ENCODE data around the gene NECAB2. TPM values are rescaled to one million over a fixed set of nuclear protein-coding genes. Genes with fewer than 3 reads are reported as not detected.

Gene NECAB2
- polyA plus RNA-seq, 1 donor from 2014 or later: 12.5 TPM

GRCh38 chr16:84000989-84001642, 33.1 kb downstream of the NECAB2 start:
- TF ChIP-seq SMC3 (conservative IDR thresholded peaks at IDR 0.05; ENCODE audit: poor library complexity): no peak
- TF ChIP-seq EP300 (conservative IDR thresholded peaks at IDR 0.05; ENCODE audit: poor library complexity, severe bottlenecking): no peak
- TF ChIP-seq RAD21 (conservative IDR thresholded peaks at IDR 0.05): no peak
- no peak for TF ChIP-seq MXI1 (conservative IDR thresholded peaks at IDR 0.05; ENCODE audit: poor library complexity, severe bottlenecking)
- TF ChIP-seq, protein P1, sequence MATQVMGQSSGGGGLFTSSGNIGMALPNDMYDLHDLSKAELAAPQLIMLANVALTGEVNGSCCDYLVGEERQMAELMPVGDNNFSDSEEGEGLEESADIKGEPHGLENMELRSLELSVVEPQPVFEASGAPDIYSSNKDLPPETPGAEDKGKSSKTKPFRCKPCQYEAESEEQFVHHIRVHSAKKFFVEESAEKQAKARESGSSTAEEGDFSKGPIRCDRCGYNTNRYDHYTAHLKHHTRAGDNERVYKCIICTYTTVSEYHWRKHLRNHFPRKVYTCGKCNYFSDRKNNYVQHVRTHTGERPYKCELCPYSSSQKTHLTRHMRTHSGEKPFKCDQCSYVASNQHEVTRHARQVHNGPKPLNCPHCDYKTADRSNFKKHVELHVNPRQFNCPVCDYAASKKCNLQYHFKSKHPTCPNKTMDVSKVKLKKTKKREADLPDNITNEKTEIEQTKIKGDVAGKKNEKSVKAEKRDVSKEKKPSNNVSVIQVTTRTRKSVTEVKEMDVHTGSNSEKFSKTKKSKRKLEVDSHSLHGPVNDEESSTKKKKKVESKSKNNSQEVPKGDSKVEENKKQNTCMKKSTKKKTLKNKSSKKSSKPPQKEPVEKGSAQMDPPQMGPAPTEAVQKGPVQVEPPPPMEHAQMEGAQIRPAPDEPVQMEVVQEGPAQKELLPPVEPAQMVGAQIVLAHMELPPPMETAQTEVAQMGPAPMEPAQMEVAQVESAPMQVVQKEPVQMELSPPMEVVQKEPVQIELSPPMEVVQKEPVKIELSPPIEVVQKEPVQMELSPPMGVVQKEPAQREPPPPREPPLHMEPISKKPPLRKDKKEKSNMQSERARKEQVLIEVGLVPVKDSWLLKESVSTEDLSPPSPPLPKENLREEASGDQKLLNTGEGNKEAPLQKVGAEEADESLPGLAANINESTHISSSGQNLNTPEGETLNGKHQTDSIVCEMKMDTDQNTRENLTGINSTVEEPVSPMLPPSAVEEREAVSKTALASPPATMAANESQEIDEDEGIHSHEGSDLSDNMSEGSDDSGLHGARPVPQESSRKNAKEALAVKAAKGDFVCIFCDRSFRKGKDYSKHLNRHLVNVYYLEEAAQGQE (IDR thresholded peaks at IDR 0.05; ENCODE audit: borderline replicate concordance): no peak
- TF ChIP-seq TAF1 (IDR thresholded peaks at IDR 0.05; ENCODE audit: low read depth): no peak
- TF ChIP-seq, protein P2, sequence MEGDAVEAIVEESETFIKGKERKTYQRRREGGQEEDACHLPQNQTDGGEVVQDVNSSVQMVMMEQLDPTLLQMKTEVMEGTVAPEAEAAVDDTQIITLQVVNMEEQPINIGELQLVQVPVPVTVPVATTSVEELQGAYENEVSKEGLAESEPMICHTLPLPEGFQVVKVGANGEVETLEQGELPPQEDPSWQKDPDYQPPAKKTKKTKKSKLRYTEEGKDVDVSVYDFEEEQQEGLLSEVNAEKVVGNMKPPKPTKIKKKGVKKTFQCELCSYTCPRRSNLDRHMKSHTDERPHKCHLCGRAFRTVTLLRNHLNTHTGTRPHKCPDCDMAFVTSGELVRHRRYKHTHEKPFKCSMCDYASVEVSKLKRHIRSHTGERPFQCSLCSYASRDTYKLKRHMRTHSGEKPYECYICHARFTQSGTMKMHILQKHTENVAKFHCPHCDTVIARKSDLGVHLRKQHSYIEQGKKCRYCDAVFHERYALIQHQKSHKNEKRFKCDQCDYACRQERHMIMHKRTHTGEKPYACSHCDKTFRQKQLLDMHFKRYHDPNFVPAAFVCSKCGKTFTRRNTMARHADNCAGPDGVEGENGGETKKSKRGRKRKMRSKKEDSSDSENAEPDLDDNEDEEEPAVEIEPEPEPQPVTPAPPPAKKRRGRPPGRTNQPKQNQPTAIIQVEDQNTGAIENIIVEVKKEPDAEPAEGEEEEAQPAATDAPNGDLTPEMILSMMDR (IDR thresholded peaks at IDR 0.05; ENCODE audit: poor library complexity, severe bottlenecking): no peak
- TF ChIP-seq POLR2AphosphoS5 (IDR thresholded peaks at IDR 0.05): no peak
- no peak for TF ChIP-seq EZH2 (IDR thresholded peaks at IDR 0.05; ENCODE audit: borderline replicate concordance, insufficient read depth, low read length, poor library complexity, severe bottlenecking)
- no peaks in the 10 kb centered on the region for H3K9me3 ChIP-seq (ENCODE audit: low read length)
- H3K79me2 ChIP-seq (replicated peaks; ENCODE audit: insufficient read depth, low read length): no peaks in the 10 kb centered on the region
- no peaks in the 10 kb centered on the region for H3F3A ChIP-seq (ENCODE audit: insufficient read depth, low read length, poor library complexity, severe bottlenecking)
- no peaks in the 10 kb centered on the region for H4K20me1 ChIP-seq (ENCODE audit: insufficient read depth)
- no peaks in the 10 kb centered on the region for H3K27me3 ChIP-seq (ENCODE audit: insufficient read depth, low read depth, low read length)
- no peak overlapping the region for H3K27ac ChIP-seq (ENCODE audit: low read length)
- no peak overlapping the region for H2AFZ ChIP-seq (ENCODE audit: low read depth, low read length)
- H3K9me2 ChIP-seq (ENCODE audit: insufficient read depth, low read length): no peaks in the 10 kb centered on the region
- no peak overlapping the region for H3K4me2 ChIP-seq (ENCODE audit: low read length)
- H3K9ac ChIP-seq (ENCODE audit: low read length): no peak overlapping the region
- H3K36me3 ChIP-seq (ENCODE audit: insufficient read depth, low read length): no peaks in the 10 kb centered on the region
- H3K4me3 ChIP-seq (ENCODE audit: low read length): no peak overlapping the region

DNA sequence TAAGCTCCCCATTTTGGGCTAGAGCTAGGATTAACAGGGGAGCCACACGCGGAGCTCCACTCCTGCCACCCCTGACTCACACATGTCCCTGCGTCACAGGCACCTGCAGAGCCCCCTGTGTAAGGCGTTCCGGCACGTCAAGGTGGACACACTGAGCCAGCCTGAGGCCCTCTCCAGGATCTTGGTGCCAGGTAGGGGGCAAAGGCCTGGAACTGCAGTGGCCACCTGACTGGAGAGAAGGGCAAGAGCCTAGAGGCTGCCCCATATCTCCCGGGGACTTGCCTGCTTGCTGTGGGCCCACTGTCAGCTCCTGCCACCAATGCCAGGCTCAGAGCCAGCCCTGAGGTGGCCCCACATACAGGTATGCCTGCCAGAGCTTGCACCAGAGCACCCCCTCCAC, 33.7 kb downstream of the NECAB2 start:
- no peaks in the 10 kb centered on the region for H3K79me2 ChIP-seq (replicated peaks; ENCODE audit: insufficient read depth, low read length)
- H3K9me3 ChIP-seq (ENCODE audit: low read length): no peaks in the 10 kb centered on the region
- no peaks in the 10 kb centered on the region for H4K20me1 ChIP-seq (ENCODE audit: insufficient read depth)
- TF ChIP-seq RAD21 (conservative IDR thresholded peaks at IDR 0.05) (no peak), POLR2AphosphoS5 (IDR thresholded peaks at IDR 0.05) (no peak), EP300 (conservative IDR thresholded peaks at IDR 0.05; ENCODE audit: poor library complexity, severe bottlenecking) (no peak), EZH2 (IDR thresholded peaks at IDR 0.05; ENCODE audit: borderline replicate concordance, insufficient read depth, low read length, poor library complexity, severe bottlenecking) (no peak), SMC3 (conservative IDR thresholded peaks at IDR 0.05; ENCODE audit: poor library complexity) (no peak), MXI1 (conservative IDR thresholded peaks at IDR 0.05; ENCODE audit: poor library complexity, severe bottlenecking) (no peak), TAF1 (IDR thresholded peaks at IDR 0.05; ENCODE audit: low read depth) (no peak)
- TF ChIP-seq, protein P1 (IDR thresholded peaks at IDR 0.05; ENCODE audit: borderline replicate concordance): no peak
- TF ChIP-seq, protein P2 (IDR thresholded peaks at IDR 0.05; ENCODE audit: poor library complexity, severe bottlenecking): no peak
- no peaks in the 10 kb centered on the region for H3K9me2 ChIP-seq (ENCODE audit: insufficient read depth, low read length)
- no peak overlapping the region for H3K27ac ChIP-seq (ENCODE audit: low read length)
- H3K36me3 ChIP-seq (ENCODE audit: insufficient read depth, low read length): no peaks in the 10 kb centered on the region
- no peak overlapping the region for H3K4me3 ChIP-seq (ENCODE audit: low read length)
- no peaks in the 10 kb centered on the region for H3F3A ChIP-seq (ENCODE audit: insufficient read depth, low read length, poor library complexity, severe bottlenecking)
- no peak overlapping the region for H2AFZ ChIP-seq (ENCODE audit: low read depth, low read length)
- no peak overlapping the region for H3K4me2 ChIP-seq (ENCODE audit: low read length)
- H3K9ac ChIP-seq (ENCODE audit: low read length): no peak overlapping the region
- no peaks in the 10 kb centered on the region for H3K27me3 ChIP-seq (ENCODE audit: insufficient read depth, low read depth, low read length)

Data from neural cell (in vitro differentiated cells).